ENCODE data around the gene SAMD3. TPM values are rescaled to one million over a fixed set of nuclear protein-coding genes. Genes with fewer than 3 reads are reported as not detected.

Gene SAMD3
- total RNA-seq, 1 experiment from 2014 or later = 0.39 TPM

DNA sequence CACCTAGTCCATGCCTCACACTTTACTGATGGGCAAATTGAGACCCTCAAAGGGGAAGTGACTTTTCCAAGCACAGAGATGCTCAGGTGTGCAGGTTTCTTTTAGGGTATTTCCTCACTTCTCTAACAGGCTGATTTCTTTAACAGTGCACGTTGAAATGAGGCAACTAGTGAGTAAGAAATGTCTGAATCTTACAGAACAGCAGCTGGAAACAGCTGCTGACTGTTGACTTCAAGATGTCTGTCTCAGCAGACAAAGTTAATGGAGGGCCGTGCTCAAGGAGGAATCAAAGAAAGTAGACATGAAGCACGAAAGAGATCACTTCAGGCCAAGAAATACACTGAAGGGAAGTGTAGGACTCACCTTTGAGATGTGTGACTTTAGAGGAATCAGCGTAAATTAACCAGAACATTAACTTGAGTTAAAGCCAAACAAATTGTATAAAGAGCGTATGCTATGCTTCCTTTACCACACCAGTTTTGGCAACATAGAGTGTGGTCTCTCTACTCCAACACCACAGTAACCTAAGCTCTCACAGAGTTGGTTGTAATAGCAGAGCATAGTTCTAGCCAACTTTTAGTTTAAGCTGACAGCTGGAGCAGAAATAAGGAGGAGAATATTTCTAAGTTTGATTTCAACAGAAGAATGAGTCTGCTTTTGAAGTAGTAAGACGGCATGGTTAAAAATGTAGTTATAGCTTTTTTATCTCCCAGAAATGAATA, 60.9 kb downstream of the SAMD3 start:
- no peak overlapping the region for H3K27ac ChIP-seq (ENCODE audit: insufficient read length, low read depth, low read length)
- no peaks in the 10 kb centered on the region for H3K27me3 ChIP-seq (ENCODE audit: insufficient read depth, low read length)
- no peak overlapping the region for H2AFZ ChIP-seq (ENCODE audit: low read length)
- H3K4me2 ChIP-seq (ENCODE audit: insufficient read depth, insufficient read length, low read length) = no peak overlapping the region
- H4K8ac ChIP-seq (replicated peaks; ENCODE audit: insufficient read length, low read depth, low read length) = no peak overlapping the region
- no peak overlapping the region for H2AK5ac ChIP-seq (ENCODE audit: insufficient read length, low read length)
- DNase-seq = no peak
- no peaks in the 10 kb centered on the region for H3K79me2 ChIP-seq (ENCODE audit: insufficient read depth, low read length)
- H3K9ac ChIP-seq (ENCODE audit: extremely low read depth, insufficient read length, low read length) = no peak overlapping the region
- WGBS (ENCODE audit: extremely low coverage, insufficient read length, low lambda C conversion rate) = no CpG with 5 or more reads among the region's 6 CpGs
- no peak overlapping the region for H3K18ac ChIP-seq (ENCODE audit: insufficient read length, low read depth, low read length)
- no peaks in the 10 kb centered on the region for H3K4me1 ChIP-seq (ENCODE audit: insufficient read depth, low read length)
- no peaks in the 10 kb centered on the region for H3K23me2 ChIP-seq (ENCODE audit: insufficient read length, low read depth, low read length, poor library complexity, severe bottlenecking)
- H3K4me3 Mint-ChIP-seq = no peak overlapping the region
- H3K14ac ChIP-seq (ENCODE audit: insufficient read depth, low read length) = no peak overlapping the region
- H2BK20ac ChIP-seq (ENCODE audit: low read depth, low read length, poor library complexity, severe bottlenecking) = no peak overlapping the region
- H3K23ac ChIP-seq (ENCODE audit: insufficient read length, low read depth, low read length) = no peak overlapping the region
- peaks cover 0 to 18% (median 13%) of the 10 kb centered on the region in 3 experiments; a peak in 6 of 7 replicates for H3K36me3 Mint-ChIP-seq (ENCODE audit: insufficient read depth in 1 of 3, low read depth in 3 of 3)
- no peak overlapping the region for H3T11ph ChIP-seq (ENCODE audit: low read length)
- H4K91ac ChIP-seq (ENCODE audit: insufficient read length, low read depth, low read length) = no peak overlapping the region
- no peak overlapping the region for H2BK12ac ChIP-seq (ENCODE audit: insufficient read length, low read depth, low read length)
- peaks cover 5 to 9% of the 10 kb centered on the region in 2 experiments for H3K4me1 Mint-ChIP-seq
- peaks cover 9 to 12% of the 10 kb centered on the region in 2 experiments; a peak in 3 of 5 replicates for H3K9me3 Mint-ChIP-seq
- no peak overlapping the region for H3K4ac ChIP-seq (ENCODE audit: low read depth, low read length)
- H3K27me3 Mint-ChIP-seq (ENCODE audit: low read depth) = no peaks in the 10 kb centered on the region
- no peak for TF ChIP-seq CTCF (conservative IDR thresholded peaks at IDR 0.05)
- no peak overlapping the region for H4K5ac ChIP-seq (ENCODE audit: insufficient read length, low read depth, low read length)
- no peak overlapping the region for H2BK120ac ChIP-seq (ENCODE audit: low read depth, low read length, poor library complexity, severe bottlenecking)
- H2BK5ac ChIP-seq (ENCODE audit: insufficient read length, low read length) = no peak overlapping the region
- no peaks in the 10 kb centered on the region for H3K79me1 ChIP-seq (ENCODE audit: insufficient read depth, low read depth, low read length, poor library complexity, severe bottlenecking)
- H3K27ac Mint-ChIP-seq = peak overlapping the region in 2 of 3 experiments; percentile 23 to 44; a peak in 1 of 7 replicates
- H3K56ac ChIP-seq (ENCODE audit: insufficient read length, low read depth, low read length) = no peak overlapping the region
- H4K20me1 ChIP-seq (ENCODE audit: control insufficient read depth, insufficient read depth, insufficient read length) = no peaks in the 10 kb centered on the region
- no peak overlapping the region for H2BK15ac ChIP-seq (ENCODE audit: low read depth, low read length)
- no peaks in the 10 kb centered on the region for H3K9me3 ChIP-seq (ENCODE audit: control insufficient read depth, low read depth, low read length)
